ENCODE data around the gene ABCC11. TPM values are rescaled to one million over a fixed set of nuclear protein-coding genes. Genes with fewer than 3 reads are reported as not detected.

The ABCC11 gene
- total and polyA plus RNA-seq, 2 of the 13 experiments (the other 11 are each of a cell fraction or from before 2014, with no cell fraction given) = 1.0 to 1.4 TPM

DNA sequence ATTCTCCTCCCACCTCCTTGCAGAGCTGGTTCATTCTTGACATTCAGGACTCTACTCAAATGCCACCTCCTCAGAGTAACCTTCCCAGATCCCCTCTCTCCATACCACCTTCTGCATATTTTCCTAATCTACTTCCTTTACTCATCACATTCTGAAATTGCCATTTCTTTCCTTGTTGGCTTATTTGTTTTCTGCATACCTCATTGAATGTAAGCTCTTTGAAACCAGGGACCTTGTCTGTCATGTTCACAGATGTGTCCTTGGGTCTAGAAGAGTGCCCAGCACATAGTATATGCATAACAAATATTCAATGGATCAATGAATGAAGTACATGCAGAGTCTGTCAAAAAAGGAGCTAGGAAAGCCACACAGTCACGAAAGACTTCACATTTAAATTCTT lies 11.1 kb downstream of the ABCC11 start (continued):
- TF ChIP-seq STAT6 (CRISPR knock-in tag; IDR thresholded peaks at IDR 0.05; ENCODE audit: borderline replicate concordance) = no peak
- TF ChIP-seq KAT7 (CRISPR knock-in tag; IDR thresholded peaks at IDR 0.05; ENCODE audit: borderline replicate concordance) = no peak; the same call in 1 of the 2 replicates
- TF ChIP-seq KDM1A (CRISPR knock-in tag; IDR thresholded peaks at IDR 0.05) = no peak
- TF ChIP-seq NCOA5 (CRISPR knock-in tag; IDR thresholded peaks at IDR 0.05) = no peak
- peak; percentile 35; the same call in 1 of the 2 replicates for TF ChIP-seq ISL2 (CRISPR knock-in tag; IDR thresholded peaks at IDR 0.05)
- TF ChIP-seq ZNF496 (CRISPR knock-in tag; IDR thresholded peaks at IDR 0.05; ENCODE audit: insufficient replicate concordance) = no peak
- peak in 1 of 2 experiments; percentile 20; a peak in 1 of 4 replicates for TF ChIP-seq EP300 (IDR thresholded peaks at IDR 0.05; ENCODE audit: low read depth in 2 of 2, low read length in 2 of 2)
- TF ChIP-seq EP300 (CRISPR knock-in tag; IDR thresholded peaks at IDR 0.05; ENCODE audit: borderline replicate concordance) = 0 out of 2 replicates have a peak, but pooled peaks have one; percentile 41
- no peak for TF ChIP-seq GATA4 (IDR thresholded peaks at IDR 0.05; ENCODE audit: borderline replicate concordance, low read depth)
- TF ChIP-seq FOXO1 (CRISPR knock-in tag; IDR thresholded peaks at IDR 0.05) = no peak
- TF ChIP-seq ZNF678 (CRISPR knock-in tag; IDR thresholded peaks at IDR 0.05) = no peak
- TF ChIP-seq, protein P1, sequence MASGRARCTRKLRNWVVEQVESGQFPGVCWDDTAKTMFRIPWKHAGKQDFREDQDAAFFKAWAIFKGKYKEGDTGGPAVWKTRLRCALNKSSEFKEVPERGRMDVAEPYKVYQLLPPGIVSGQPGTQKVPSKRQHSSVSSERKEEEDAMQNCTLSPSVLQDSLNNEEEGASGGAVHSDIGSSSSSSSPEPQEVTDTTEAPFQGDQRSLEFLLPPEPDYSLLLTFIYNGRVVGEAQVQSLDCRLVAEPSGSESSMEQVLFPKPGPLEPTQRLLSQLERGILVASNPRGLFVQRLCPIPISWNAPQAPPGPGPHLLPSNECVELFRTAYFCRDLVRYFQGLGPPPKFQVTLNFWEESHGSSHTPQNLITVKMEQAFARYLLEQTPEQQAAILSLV (CRISPR knock-in tag; IDR thresholded peaks at IDR 0.05; ENCODE audit: borderline replicate concordance) = no peak
- TF ChIP-seq ZSCAN22 (CRISPR knock-in tag; IDR thresholded peaks at IDR 0.05) = no peak
- TF ChIP-seq ASH2L (IDR thresholded peaks at IDR 0.05; ENCODE audit: insufficient read length, low read depth, low read length) = no peak
- no peak for TF ChIP-seq NFRKB (IDR thresholded peaks at IDR 0.05)
- TF ChIP-seq HOXA3 (CRISPR knock-in tag; IDR thresholded peaks at IDR 0.05) = no peak
- no peak for TF ChIP-seq NFIB (CRISPR knock-in tag; IDR thresholded peaks at IDR 0.05; ENCODE audit: borderline replicate concordance)
- TF ChIP-seq MLLT10 (CRISPR knock-in tag; IDR thresholded peaks at IDR 0.05) = no peak
- no peak for TF ChIP-seq POLR2AphosphoS2 (IDR thresholded peaks at IDR 0.05; ENCODE audit: low read depth, low read length)
- no peak for TF ChIP-seq ZBTB20 (CRISPR knock-in tag; IDR thresholded peaks at IDR 0.05; ENCODE audit: borderline replicate concordance, low read depth)
- TF ChIP-seq SALL1 (CRISPR knock-in tag; IDR thresholded peaks at IDR 0.05) = no peak
- TF ChIP-seq TERF1 (CRISPR knock-in tag; IDR thresholded peaks at IDR 0.05) = no peak
- TF ChIP-seq FOXA1 (IDR thresholded peaks at IDR 0.05) = peak; percentile 33; the same call in 1 of the 2 replicates
- peak; percentile 66 for TF ChIP-seq FOXA1 (CRISPR knock-in tag; IDR thresholded peaks at IDR 0.05)
- TF ChIP-seq ZNF260 (CRISPR knock-in tag; IDR thresholded peaks at IDR 0.05; ENCODE audit: borderline replicate concordance, low read depth) = no peak

Data from HepG2 (cell line).